Panc1 (cell line): Measurements from ENCODE around the gene ARID1A.

ENCODE experiments used
- CTCF ChIP-seq: fragments of 450-650 bp; IDR thresholded peaks from 2 replicates; pipeline ENCODE4 v1.5.1; 2017; ENCODE audit warnings: mild to moderate bottlenecking
- TF ChIP-seq, protein P1 (sequence below), 2 experiments: IDR thresholded peaks; 2 replicates each; pipeline ENCODE4 v1.6.1; 2011 to 2012; ENCODE audit warnings: low read depth in 2 of 2, control low read depth in 1 of 2, low read length in 1 of 2, mild to moderate bottlenecking in 1 of 2, moderate library complexity in 1 of 2; ENCODE audit not compliant: insufficient read depth in 1 of 2

- TF ChIP-seq CTCF: no peak
- TF ChIP-seq, protein P1, sequence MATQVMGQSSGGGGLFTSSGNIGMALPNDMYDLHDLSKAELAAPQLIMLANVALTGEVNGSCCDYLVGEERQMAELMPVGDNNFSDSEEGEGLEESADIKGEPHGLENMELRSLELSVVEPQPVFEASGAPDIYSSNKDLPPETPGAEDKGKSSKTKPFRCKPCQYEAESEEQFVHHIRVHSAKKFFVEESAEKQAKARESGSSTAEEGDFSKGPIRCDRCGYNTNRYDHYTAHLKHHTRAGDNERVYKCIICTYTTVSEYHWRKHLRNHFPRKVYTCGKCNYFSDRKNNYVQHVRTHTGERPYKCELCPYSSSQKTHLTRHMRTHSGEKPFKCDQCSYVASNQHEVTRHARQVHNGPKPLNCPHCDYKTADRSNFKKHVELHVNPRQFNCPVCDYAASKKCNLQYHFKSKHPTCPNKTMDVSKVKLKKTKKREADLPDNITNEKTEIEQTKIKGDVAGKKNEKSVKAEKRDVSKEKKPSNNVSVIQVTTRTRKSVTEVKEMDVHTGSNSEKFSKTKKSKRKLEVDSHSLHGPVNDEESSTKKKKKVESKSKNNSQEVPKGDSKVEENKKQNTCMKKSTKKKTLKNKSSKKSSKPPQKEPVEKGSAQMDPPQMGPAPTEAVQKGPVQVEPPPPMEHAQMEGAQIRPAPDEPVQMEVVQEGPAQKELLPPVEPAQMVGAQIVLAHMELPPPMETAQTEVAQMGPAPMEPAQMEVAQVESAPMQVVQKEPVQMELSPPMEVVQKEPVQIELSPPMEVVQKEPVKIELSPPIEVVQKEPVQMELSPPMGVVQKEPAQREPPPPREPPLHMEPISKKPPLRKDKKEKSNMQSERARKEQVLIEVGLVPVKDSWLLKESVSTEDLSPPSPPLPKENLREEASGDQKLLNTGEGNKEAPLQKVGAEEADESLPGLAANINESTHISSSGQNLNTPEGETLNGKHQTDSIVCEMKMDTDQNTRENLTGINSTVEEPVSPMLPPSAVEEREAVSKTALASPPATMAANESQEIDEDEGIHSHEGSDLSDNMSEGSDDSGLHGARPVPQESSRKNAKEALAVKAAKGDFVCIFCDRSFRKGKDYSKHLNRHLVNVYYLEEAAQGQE (IDR thresholded peaks at IDR 0.05; ENCODE audit: insufficient read depth in 1 of 2, low read depth in 2 of 2, low read length in 1 of 2): no peak
Measured at GRCh38 chr1:26789931-26790330, 94.1 kb downstream of the ARID1A start.
